Measurements from ENCODE around the gene CCDC14.
"Not testable (repeated sequence)": the region's sequence is repeated elsewhere in the genome, so short reads cannot be mapped to it uniquely, and the experiment has no call there.

CCDC14 gene, protein sequence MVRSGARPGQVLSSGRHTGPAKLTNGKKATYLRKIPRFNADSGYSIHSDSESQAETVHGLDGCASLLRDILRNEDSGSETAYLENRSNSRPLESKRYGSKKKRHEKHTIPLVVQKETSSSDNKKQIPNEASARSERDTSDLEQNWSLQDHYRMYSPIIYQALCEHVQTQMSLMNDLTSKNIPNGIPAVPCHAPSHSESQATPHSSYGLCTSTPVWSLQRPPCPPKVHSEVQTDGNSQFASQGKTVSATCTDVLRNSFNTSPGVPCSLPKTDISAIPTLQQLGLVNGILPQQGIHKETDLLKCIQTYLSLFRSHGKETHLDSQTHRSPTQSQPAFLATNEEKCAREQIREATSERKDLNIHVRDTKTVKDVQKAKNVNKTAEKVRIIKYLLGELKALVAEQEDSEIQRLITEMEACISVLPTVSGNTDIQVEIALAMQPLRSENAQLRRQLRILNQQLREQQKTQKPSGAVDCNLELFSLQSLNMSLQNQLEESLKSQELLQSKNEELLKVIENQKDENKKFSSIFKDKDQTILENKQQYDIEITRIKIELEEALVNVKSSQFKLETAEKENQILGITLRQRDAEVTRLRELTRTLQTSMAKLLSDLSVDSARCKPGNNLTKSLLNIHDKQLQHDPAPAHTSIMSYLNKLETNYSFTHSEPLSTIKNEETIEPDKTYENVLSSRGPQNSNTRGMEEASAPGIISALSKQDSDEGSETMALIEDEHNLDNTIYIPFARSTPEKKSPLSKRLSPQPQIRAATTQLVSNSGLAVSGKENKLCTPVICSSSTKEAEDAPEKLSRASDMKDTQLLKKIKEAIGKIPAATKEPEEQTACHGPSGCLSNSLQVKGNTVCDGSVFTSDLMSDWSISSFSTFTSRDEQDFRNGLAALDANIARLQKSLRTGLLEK
- 5.6 to 72.6 (median 32.1) reads per million in 17 experiments for total RNA-seq

DNA sequence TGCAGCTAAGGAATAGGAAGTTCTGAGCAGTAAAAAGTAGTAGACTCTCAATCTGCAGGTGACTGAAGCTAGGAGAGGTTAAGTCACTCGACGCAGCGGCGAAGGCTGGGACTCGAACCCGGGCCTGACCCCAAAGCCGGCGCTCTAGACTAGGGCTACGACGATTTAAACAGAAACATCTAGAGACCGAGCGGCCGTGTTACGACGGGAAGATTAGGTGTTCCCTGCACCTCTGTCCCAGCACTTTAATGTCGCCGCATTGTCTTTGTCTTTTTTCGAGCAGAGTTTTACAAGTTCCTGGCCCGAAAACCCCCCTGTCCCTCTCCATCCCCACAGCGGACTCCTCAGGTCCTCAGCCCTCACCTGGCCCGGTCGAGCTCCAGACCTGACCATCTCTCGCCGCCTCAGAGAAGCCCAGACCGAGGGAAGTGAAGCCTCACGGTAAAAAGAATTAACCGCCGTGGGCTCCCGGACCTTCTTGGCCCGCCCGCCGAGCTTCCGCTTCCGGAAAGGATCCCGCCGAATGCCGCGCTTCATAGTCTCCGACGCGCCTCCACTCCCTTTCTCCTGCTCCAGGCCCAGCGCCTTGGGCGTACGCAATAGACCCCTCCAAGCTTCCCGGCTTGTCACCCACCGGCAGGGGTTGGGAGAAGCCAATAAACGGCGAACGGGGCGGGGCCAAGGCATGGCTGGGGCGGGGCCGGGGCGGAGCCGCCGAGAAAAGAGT, at the start of gene CCDC14:
CCDC14 (minus strand) TSS at position 449 of the 727 bp plus-strand sequence; CDS start at position 393, 56 bp downstream.
- peak; percentile 93 to 96 (median 96) for DNase-seq

DNA sequence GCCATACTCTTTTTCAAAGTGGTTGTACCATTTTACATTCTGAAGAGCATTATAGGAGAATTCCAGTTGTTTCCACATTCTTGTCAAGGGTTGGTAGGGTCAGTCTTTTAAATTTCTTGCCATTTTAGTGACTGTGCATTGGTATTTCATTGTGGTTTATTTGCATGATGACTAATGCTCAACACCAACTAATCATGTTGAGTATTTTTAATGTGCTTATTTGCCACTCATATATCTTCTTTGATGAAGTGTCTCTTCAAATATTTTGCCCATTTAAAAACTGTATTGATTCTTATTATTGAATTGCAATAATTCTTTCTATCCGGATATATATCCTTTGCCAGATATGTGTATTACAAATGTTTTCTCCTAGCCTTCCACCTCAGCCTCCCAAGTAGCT, 47.3 kb upstream of the CCDC14 start:
- not testable (repeated sequence) for DNase-seq

DNA sequence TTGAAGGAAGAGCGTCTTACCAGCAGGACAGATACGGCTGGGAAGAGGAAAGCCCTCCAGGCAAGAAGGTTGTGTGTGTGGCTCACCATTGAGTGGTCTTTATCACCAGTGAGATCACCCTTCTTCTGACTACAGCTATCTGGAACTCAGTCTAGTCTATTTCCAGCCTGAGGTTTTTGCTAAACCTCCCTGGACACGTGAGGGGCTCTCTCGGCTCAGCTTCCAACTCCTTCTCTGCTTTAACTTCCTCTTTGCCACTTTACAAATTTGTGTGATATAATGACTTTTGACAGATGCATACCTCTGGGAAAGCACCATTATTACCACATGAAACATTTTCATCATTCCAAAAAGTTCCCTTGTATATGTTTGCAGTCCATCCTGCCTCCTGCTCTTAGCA, 46.2 kb upstream of the CCDC14 start:
- DNase-seq, result peak; percentile 3 to 30 (median 18)

DNA sequence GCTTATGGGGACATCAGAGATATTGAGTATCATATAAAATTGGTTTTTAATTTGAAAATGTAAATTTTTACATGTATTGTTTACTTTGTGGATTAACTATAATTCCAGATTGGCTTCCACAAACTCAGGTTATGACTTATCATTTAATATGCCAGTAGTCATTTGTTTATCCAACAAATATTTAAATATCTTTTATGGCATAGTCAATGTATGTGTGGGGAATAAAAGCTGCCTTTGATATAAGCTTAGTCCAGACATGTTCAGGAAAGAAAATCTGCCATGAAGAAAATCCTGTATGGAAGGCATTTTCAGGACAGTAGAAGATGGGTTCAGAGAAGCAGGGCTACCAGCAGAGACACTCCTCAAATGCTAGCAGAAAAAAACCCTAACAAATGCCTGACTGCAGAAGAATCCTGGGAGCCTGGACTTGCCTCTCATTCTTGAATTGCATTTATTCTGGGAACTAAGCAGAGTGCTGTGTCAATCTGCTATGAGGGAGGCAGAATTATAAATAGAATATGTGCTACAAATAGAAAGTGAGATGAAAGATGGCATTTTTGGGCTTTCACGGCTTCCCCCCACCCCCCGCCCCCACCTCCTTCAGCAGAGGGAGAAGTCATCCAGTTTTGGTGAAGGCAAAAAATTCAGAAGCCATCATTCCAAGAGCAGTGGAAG, 41.5 kb upstream of the CCDC14 start:
- not testable (repeated sequence) for DNase-seq

DNA sequence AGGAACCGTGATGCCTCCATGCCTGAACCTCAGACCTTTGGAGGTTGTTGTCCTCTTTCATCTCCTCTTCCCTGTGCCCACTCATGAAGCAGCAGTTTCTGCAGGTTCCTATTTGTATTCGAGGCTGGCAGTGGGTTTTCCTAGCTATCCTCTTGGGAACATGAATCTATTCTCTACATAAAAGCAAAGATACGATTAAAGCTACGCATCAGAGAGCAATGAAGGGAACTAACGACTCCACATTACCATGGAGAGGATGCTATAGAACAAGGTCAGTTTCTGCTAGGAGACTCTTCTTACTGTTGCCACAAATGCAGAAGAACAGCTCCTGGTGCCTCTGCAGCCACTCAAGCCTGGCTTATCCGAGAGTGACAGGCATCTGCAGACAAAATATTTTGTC, 40.3 kb upstream of the CCDC14 start:
- DNase-seq, result not testable (repeated sequence)

DNA sequence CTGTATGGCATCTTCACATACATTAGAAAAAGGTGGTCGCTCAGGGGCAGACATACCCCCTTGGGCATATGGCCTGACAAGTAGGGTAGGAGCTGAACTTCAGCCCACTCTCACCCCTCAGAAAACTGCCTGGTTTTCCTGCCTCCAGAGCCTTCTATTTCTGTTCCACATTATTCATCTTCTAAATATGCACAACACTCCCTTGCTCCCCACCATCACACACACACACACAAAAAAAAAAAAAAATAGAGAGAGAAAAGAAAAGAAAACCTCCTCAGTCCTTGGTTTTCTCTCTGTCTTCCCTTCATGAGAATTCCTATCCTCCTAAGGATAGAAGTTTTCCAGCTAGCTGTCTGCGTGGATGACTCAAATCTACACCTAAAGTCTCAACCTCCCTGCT, 36.5 kb upstream of the CCDC14 start:
- DNase-seq, result no peak

DNA sequence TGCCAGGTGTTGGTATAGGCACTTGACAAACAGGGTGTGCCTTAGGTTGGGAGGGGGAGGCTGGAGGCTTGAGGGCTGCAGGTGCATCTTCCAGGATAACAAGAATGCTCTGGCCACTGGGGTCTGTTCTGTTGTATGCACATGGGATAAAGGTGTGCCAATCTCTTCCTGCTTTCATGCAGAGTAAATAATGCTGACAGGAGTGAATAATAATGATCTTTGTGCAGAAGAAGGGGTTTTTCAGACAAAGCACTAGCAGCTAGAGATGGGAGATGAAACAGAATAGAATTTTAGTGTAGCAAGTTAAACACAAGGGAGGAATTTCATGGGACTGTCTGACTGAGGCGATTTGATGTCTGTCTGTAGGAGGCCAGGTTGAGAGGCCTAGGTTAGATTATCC, 32.8 kb upstream of the CCDC14 start:
- DNase-seq, result no peak

DNA sequence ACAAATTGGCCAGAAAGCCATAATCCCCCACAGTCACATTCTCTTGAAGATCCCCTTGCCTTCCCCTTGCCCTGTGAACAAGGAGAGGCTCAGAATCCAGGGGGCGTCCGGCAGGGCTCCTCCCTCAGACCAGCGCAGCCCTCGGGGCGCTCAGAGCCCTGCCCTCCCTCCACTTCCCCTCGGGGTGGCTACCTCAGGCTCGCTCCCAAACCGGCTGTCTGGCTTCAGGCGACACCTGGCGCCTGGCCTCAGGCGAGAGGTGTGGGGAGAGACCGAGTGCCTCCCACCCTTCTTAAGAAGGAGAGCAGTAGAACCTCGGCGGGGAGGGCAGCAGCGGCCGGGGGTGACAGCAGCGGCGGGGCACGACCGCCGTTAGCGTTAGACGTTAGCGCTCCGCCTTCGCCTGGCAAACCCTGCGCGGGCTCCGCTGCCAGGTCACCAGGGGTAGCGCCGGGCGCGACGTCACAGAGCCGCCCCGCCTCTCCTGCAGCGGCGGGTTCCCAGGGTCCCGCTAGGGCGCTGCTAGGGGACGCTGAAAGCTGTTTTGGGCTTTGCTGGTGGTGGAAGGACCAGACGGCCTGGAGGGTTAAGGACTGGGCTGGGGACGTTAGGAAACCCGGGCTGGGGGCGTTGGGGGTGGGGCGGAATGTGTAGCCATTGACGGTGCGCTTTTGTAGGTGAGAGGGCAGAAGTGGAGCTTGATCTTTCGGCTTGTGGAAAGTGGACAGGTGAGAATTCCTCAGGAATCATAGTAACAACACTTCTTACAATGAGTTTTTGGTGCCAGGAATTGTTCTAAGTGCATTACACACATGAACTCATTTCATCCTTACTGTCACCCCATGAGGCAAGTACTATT, 30.9 kb upstream of the CCDC14 start, which contains the start of gene ROPN1:
ROPN1 (minus strand) TSS at position 395 of the 859 bp plus-strand sequence. CDS start 11,643 bp downstream, outside the sequence.
- DNase-seq, result not testable (repeated sequence)

DNA sequence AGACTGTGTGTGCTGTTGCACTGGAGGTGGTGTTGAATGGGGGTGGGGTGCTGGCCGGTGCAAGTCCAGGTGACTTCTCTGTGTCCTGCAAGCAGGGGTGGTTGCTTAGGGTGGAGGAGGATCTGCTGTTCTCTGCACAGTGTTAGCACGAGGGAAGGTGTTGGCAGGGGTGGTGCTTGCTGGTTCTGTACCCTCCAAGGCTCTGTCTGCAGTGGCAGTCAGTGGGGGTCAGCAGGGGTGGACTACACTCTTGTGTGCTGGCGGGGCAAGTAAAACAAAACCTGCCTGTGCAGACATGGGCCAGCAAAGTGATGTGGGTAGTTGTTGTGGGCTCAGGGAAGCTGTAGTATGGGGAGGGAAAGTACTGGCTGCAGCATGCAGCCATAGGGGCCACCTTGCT, 25.4 kb upstream of the CCDC14 start:
- no peak for DNase-seq

DNA sequence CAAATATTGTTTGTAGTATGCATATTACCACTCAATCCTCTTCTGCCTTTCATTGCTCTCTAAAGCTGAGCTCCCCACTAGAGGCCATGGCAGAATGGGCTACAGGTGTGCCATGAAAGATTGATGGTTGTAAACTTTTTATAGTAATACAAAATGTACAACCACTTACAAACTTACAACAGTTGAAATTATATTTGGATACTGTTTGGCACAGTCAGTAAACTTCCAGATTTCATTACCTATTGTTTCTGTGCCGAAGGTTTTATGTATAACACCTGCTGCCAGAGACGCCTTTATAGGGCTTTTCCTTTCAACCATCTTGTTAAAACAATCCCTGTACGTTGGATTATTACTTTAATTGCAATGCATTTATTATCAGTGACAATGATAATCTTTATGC, 23.9 kb upstream of the CCDC14 start:
- no peak for DNase-seq

DNA sequence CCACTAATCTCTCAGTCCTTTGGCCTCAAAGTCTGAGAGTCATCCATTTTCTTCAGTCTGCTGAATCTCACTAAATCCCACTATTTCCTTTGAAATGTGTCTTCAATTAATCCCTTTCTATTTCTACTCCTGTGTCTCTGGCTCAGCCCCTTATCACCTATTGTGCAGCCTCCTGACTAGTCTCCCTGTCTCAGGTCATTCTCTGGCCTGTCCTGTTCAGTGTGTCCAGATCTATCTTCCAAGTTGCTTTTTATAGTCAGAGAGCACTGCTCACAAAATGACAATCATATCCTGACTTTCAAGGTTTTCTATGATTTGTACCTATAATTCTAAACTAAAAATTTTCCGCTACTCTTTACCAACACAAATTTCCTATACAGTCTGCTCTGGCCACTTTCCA, 23.3 kb upstream of the CCDC14 start:
- DNase-seq, result no peak

DNA sequence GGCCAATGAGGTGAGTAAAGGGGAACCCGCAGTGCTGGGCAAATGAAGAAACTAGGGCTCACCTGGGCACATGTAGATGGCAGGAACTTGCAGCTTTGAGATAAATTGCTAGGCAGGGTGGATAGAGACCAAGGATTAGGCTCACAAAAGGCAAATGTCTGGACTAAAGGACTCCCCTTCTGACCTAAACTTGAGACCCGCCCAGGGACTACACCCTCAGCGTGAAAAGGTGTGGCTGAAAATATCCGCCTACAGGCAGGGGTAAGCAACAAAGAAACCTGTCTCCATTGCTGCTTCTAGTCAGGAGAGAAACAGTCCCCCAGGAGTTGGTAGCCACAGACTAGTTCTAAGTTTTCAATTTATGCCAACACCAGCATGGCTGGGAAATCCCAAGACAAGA, 20.3 kb upstream of the CCDC14 start:
- DNase-seq, result not testable (repeated sequence)

DNA sequence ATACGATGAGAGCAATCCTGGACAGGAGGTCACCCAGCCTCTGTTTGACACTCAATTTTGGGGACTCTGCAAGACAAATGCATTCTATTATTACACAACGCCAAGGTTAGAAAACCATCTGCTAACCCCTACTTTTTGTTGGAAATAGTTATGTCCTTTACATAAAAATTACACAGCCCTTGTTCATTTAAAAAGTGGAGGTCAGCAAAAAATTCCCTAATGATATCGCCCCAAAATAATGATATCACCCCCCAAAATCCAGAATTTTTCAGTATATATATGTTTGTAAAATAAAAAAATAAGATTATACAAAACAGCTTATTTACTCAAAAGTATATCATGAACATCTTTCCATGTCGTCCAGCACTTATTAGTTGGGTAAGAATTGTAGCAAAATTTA, 19.5 kb upstream of the CCDC14 start:
- no peak for DNase-seq

DNA sequence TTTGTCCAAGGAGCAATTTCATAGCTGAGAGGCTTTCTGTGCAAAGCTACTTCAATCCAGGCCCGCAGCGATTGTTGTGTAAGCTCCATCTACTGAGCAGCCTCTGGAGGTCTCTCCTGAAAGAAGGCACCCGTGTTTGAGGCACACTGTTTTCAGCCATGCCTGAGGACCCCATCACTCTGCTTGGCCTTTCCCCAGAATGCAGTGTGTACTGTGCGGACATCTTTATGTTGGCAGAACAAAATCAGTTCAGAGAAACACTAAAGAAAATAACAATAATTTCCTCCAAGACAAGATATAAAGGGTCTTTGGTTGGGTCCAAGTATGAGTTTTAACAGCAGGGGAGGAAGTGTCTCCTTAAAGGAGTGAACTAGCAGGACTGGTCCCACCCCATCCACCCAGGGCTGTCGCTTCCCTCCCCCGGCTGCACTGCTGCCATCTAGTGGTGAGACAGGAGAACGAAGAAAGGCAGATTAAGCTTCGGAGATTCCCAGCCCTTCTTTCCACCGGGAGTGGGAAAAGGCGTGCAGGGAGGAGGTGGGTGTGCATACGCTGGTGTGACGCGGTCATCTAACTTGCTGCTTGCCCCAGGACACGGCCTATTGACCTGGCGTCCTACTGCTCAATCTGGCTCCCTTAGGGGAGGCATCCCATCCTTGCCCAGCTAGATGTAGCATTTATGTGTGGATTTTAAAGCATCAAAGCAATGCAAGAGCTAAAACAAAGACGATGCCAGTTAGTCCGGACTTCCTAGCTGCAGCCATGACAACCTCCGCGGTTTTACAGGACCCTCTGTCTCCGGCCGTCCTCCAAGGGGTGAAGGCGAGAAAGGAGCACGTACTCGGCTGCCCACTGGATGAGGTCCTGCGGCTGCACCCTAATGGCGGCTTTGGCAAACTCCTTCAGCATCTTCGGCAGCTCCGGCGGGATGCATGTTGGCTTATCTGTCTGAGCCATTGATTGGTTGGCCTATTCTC, 18.8 kb upstream of the CCDC14 start:
- peak in 2 of 4 experiments; percentile 13 to 21 for DNase-seq

DNA sequence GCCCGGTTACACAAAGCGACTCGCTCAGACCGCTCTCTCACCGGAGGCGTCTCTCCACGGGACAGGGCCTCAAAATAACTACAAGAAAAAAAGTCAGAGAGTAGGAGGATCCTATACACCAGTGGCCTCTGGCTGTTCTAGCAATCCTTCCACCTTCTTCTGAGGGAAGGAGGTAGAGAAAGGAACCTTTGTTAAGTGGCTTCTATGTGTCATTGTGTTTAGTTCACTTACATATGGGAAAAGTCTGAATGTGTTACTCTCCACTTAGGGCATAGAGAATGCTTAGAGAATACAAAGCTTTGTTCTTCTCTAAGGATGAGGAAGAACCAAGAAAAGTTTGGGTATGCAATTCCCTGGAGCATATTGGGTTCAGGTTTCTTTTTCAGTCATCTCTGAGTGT, 15.9 kb upstream of the CCDC14 start:
- DNase-seq, result not testable (repeated sequence)

DNA sequence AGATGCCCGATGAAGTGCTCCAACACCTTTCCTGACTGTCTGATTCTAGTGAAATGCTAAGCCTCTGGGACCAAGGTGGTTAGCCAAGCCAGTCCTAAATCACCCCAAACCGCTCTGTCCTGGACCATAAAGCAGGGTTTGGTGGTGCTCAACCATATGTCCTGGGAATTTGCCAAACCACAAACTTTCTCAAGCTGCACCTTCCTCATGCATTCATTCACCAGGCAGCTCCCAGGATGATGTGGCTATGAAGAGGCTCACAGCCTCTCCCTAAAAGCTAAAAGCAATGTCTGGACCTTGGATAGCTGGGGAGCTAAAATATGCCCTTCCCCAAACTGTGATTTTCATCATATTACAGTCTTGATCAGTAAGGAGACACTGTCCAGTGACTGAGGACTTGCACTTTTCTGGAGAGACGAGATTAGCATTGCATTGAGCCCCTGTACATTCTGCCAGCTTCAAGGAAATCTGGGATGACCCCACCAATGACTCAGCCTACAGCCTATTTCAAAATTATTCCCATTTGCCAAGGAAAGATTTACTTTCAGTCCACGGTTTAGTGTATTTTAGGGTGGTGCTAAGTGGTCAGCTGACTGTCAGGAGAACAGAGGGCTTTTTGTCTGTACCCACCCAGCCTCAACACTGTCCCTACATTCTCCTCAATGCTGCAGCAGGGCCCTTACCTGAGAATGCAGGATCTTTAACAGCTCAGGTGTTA, 15.3 kb upstream of the CCDC14 start:
- DNase-seq, result not testable (repeated sequence)

DNA sequence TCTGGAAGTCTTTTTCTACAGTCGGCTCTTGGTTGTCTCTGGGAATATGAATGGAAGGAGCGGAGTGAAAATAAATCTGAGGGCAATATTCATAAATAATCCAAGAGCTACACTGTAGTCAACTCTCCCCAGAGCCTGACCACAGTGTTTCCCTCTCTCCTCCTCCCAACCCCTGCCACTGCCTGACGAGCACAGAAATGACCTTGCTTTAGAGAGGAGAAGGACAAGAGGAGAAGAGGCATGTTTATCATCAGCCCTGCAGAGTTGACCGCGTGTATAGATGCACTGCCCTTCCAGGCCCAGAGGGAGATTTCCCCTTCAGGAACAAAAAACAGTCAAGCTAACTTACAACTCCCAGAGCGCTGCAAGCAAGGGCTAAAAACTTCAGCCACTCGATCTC, 14.0 kb upstream of the CCDC14 start:
- DNase-seq, result not testable (repeated sequence)

DNA sequence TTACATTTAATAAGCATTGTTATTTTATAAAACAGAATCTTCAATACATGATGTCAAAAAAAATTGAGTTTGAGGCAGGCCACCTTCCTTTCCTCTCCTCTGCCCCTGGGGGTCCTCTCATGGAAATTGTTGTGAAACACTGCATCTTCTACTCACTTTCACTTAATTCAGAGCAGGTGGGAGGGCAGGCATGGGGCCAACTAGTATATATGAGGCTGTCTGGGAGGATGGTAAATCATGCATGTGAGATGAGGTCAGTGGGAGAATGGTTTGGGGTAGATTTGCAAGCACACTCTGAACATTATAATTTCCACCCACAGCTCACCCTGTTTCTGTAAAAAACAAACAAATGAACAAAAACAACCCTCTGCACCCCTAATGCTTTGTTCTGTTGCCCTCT, 10.4 kb upstream of the CCDC14 start:
- no peak for DNase-seq

DNA sequence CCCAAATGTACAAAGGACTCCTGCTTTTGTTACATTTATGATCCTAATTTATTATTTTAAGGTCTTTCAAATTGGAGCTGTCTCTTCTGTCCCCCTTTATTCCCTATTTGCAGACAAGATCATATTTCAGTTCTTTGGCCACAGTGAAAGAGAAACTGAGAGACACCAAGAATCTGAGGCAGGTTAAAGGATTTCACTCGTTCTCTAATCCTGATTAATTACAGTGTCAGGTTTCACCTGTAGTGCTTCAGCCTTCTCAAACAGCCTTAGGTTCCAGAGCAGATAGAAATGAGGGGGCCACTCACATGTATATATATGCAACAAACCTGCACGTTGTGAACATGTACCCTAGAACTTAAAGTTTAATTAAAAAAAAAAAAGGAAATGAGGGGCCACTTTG, 6.2 kb upstream of the CCDC14 start:
- not testable (repeated sequence) for DNase-seq

Data from suppressor macrophage (primary cell).